Activated T-helper 2 cell treated with anti-CD3 and anti-CD28 coated beads, Interferon-gamma antibody, Interleukin-2, Interleukin-4, amounts not matched to agents 10 μg/mL and 5 μg/mL and 100 μg/mL, durations not matched to agents 14 hours and 24 hours and 36 hours (primary cell): ENCODE measurements around the gene PARP16. TPM values are rescaled to one million over a fixed set of nuclear protein-coding genes. Genes with fewer than 3 reads are reported as not detected.
"Not testable (repeated sequence)": the region's sequence is repeated elsewhere in the genome, so short reads cannot be mapped to it uniquely, and the experiment has no call there.

Experiments
- DNase-seq: peaks from one replicate; pipeline ENCODE4 v3.0.0; 2021; ENCODE audit warnings: low spot score
- H3K27ac Mint-ChIP-seq: one replicate; pipeline ENCODE4 v1.8.0; 2021; ENCODE audit warnings: mixed read lengths
- H3K27me3 Mint-ChIP-seq: one replicate; pipeline ENCODE4 v1.8.0; 2021; ENCODE audit warnings: low read depth, mixed read lengths
- H3K36me3 Mint-ChIP-seq: one replicate; pipeline ENCODE4 v1.8.0; 2021; ENCODE audit warnings: low read depth, mixed read lengths
- H3K4me1 Mint-ChIP-seq: one replicate; pipeline ENCODE4 v1.8.0; 2021; ENCODE audit warnings: low read depth, mixed read lengths
- H3K4me3 Mint-ChIP-seq: one replicate; pipeline ENCODE4 v1.8.0; 2021; ENCODE audit warnings: low read depth, mild to moderate bottlenecking, moderate library complexity, mixed read lengths
- H3K9me3 Mint-ChIP-seq: one replicate; pipeline ENCODE4 v1.8.0; 2021; ENCODE audit warnings: mixed read lengths
- intact Hi-C: fragments of 100-400 bp; cut with micrococcal nuclease; formaldehyde crosslinking; loops from one replicate; pipeline ENCODE4 v1.15.1; 2023
- total RNA-seq: library from RNA; stranded (reverse); gene quantifications from 2 replicates; pipeline ENCODE4 v1.2.3, GENCODE V29; 2022

PARP16 gene
- total RNA-seq, 1 donor from 2014 or later = 11.5 TPM

GRCh38 chr15:65286069-65286703 lies 497 bp downstream of the PARP16 start:
- intact Hi-C loops = loop anchor here (1.0 to 2.0 kb wide), 2 partner anchors 10 to 19 kb away; partner anchors contain the start of genes RNU5A-1 and RNU5B-1
- no peaks in the 10 kb centered on the region for H3K9me3 Mint-ChIP-seq
- peaks cover 26% of the 10 kb centered on the region for H3K4me1 Mint-ChIP-seq
- no peak for DNase-seq
- H3K36me3 Mint-ChIP-seq = peaks cover 3% of the 10 kb centered on the region
- H3K27me3 Mint-ChIP-seq = no peaks in the 10 kb centered on the region
- peak overlapping the region; percentile 80 for H3K27ac Mint-ChIP-seq
- H3K4me3 Mint-ChIP-seq = peak overlapping the region; percentile 83

DNA sequence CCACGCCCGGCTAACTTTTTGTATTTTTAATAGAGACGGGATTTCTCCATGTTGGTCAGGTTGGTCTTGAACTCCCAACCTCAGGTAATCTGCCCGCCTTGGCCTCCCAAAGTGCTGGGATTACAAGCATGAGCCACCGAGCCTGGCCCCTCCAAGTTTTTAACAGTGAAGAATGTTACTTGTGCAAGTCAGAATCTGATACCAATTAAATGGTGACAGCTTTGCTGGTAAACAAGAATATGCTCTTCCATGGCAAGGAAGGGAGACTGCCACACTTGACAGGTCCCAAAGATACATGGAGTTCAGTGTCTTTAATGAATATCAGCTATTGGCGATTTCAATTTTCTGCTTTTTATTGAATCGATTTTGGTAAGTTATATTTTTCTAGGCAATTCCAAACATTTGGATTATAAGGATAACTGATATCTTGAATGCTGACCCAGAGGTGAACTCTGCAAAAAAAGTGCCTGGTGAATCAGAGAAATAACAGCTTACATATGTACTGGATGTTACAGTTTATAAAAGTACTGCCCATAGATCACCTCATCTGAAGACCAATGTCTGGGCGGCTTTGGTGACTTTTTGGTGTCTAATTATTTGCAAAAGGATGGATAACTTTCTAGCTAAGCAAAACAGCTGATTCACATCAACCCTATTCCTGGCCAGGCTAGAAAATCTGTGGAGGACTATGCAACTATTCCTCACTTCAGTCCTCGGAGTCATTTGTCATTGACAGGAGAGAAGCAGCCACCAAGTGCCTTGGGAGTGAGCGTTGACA lies 1.2 kb downstream of the PARP16 start:
- no peaks in the 10 kb centered on the region for H3K27me3 Mint-ChIP-seq
- peaks cover 26% of the 10 kb centered on the region for H3K4me1 Mint-ChIP-seq
- H3K9me3 Mint-ChIP-seq = no peaks in the 10 kb centered on the region
- intact Hi-C loops = loop anchor here (1.0 to 2.0 kb wide), 2 partner anchors 11 to 19 kb away; partner anchors contain the start of genes RNU5A-1 and RNU5B-1
- H3K27ac Mint-ChIP-seq = peak overlapping the region; percentile 80
- H3K36me3 Mint-ChIP-seq = peaks cover 3% of the 10 kb centered on the region
- peak overlapping the region; percentile 83 for H3K4me3 Mint-ChIP-seq
- no peak for DNase-seq

GRCh38 chr15:65278480-65278879 lies 8.2 kb downstream of the PARP16 start:
- DNase-seq = no peak
- peaks cover 25% of the 10 kb centered on the region for H3K4me1 Mint-ChIP-seq
- H3K27ac Mint-ChIP-seq = no peak overlapping the region
- H3K27me3 Mint-ChIP-seq = no peaks in the 10 kb centered on the region
- H3K4me3 Mint-ChIP-seq = no peak overlapping the region
- peaks cover 5% of the 10 kb centered on the region for H3K36me3 Mint-ChIP-seq
- H3K9me3 Mint-ChIP-seq = no peaks in the 10 kb centered on the region
- intact Hi-C loops = no loop called here

DNA sequence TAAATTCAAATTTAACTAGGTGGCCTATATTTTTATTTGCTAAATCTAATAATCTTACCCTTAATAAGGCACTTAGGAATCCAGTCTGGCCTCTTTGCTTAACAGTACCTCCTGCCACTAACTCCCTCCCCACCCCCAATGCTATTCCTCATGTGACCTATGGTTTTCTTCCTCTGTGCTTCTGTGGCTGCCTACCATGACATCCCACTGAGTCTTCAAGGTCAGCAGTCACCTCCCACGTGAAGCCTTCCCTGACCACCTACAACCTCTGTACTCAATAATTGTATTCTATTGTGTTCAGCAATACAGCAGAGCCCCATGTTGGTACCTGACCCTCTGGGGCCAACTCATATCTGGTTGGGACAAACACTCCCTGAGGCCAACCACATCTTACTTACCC lies 9.7 kb downstream of the PARP16 start:
- DNase-seq = no peak
- H3K27ac Mint-ChIP-seq = no peak overlapping the region
- H3K9me3 Mint-ChIP-seq = no peaks in the 10 kb centered on the region
- peaks cover 24% of the 10 kb centered on the region for H3K4me1 Mint-ChIP-seq
- intact Hi-C loops = no loop called here
- H3K36me3 Mint-ChIP-seq = peaks cover 3% of the 10 kb centered on the region
- H3K4me3 Mint-ChIP-seq = no peak overlapping the region
- H3K27me3 Mint-ChIP-seq = no peaks in the 10 kb centered on the region

DNA sequence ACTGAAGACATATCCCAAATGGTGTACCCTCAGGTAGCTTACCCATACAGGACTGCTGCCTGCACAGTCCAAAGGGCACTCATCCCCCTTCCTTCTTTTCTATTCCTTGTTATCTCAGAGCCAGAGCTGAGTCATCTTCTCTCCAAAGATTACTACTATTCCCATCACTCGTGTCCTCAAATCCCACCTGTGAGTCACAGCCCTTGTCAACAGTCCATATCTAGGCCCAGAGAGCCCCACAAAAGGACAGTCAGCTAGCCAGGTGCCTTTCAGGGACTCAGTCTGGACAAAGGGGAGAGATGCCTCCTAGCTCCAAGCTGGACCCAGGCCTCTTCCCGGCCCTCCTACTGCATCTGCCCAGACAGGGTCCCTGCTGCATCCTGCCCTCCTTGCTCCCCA lies 11.0 kb downstream of the PARP16 start:
- H3K9me3 Mint-ChIP-seq = no peaks in the 10 kb centered on the region
- no peaks in the 10 kb centered on the region for H3K27me3 Mint-ChIP-seq
- H3K36me3 Mint-ChIP-seq = peaks cover 3% of the 10 kb centered on the region
- no peak for DNase-seq
- no peak overlapping the region for H3K4me3 Mint-ChIP-seq
- intact Hi-C loops = no loop called here
- peaks cover 24% of the 10 kb centered on the region for H3K4me1 Mint-ChIP-seq
- H3K27ac Mint-ChIP-seq = no peak overlapping the region

DNA sequence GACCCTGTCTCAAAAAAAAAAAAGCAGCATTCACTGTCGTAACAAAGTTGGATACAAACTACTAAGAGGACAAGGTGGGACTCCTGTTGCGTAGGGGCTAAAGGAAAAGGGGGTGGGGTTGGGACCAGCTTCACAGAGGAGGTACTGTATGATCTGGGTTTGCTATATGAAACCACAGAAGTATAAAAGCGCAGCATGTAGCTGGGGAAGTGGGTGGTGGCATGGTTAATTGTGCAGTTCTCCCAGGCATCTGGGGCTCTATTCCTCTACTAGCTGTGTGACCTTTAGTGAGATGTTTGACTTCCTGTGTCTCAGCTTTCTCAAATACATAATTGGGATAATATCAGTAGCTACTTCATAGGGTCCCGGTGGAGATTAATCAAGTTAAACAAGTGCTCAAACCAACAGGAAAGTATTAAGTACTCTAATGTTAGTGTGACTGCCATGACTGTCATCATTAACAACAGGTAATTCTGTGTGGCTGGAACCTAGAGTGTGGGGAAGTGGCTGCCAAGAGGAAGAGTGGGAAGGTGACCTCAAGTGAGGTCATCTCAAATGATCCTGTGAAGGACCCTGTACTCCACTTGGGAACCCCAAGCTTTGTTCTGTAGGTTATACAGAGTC lies 11.5 kb downstream of the PARP16 start:
- Mint-ChIP-seq H3K27me3 (no peaks in the 10 kb centered on the region), H3K4me1 (peaks cover 24% of the 10 kb centered on the region), H3K27ac (peak overlapping the region; percentile 8), H3K4me3 (no peak overlapping the region), H3K9me3 (no peaks in the 10 kb centered on the region), H3K36me3 (peaks cover 3% of the 10 kb centered on the region)
- no peak for DNase-seq
- intact Hi-C loops = no loop called here

DNA sequence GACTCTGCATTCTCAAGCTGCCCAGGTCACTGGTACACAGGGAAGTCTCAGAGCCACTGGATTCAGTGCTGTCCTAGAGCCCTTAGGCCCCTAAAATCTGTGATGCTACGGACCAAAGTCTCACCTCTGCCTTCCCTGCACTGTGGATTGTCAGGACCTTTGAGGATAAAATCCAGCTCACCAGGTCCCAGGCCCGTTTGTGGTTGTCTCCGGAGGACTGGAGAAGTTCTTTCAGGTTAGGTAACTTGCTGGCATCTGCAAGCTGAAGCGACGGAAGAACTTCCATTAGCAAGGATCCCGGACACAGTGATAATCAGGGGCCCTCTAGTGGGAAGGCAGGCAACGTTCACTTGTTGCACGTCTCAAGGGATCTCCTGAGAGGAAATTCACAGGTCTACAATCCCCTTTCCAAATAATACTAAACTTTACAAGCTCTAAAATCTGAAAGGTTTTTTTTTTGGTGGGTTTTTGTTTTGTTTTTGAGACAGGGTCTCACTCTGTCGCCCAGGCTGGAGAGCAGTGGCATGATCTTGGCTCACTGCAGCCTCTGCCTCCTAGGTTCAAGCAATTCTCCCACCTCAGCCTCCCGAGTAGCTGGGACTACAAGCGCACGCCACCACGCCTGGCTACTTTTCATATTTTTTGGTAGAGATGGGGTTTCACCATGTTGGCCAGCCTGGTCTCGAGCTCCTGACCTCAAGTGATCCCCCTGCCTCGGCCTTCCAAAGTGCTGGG lies 15.7 kb downstream of the PARP16 start:
- H3K9me3 Mint-ChIP-seq, H3K36me3 Mint-ChIP-seq, H3K27ac Mint-ChIP-seq, intact Hi-C loops, DNase-seq, H3K27me3 Mint-ChIP-seq, H3K4me3 Mint-ChIP-seq: not testable (repeated sequence)
- H3K4me1 Mint-ChIP-seq = peaks cover 12% of the 10 kb centered on the region

GRCh38 chr15:65268411-65268810 lies 18.3 kb downstream of the PARP16 start:
- Mint-ChIP-seq H3K27me3 (no peaks in the 10 kb centered on the region), H3K27ac (no peak overlapping the region), H3K36me3 (no peaks in the 10 kb centered on the region), H3K4me1 (no peaks in the 10 kb centered on the region), H3K4me3 (no peak overlapping the region), H3K9me3 (no peaks in the 10 kb centered on the region)
- no peak for DNase-seq
- intact Hi-C loops = no loop called here

DNA sequence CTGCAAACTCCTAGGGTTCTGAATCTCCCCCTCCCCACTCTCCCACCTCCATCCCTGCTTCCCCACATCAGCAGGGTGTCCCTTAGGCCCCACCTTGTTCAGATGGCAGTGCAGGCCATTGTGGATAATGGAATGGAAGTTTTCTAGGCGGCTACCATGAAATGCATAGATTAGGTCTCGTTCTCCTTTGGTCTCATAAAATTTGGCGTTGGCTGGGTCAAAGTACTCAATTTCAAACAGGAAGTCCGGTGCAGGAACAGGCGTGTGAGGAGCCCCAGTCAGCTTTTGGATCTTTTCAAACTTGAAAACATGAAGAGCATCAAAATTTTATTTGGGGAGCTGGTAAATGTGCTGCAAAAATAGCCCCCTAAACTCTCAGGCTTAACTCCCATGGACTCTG lies 20.2 kb downstream of the PARP16 start:
- no peak overlapping the region for H3K27ac Mint-ChIP-seq
- DNase-seq = no peak
- intact Hi-C loops = no loop called here
- H3K36me3 Mint-ChIP-seq = peaks cover 4% of the 10 kb centered on the region
- no peak overlapping the region for H3K4me3 Mint-ChIP-seq
- no peaks in the 10 kb centered on the region for H3K27me3 Mint-ChIP-seq
- H3K4me1 Mint-ChIP-seq = no peaks in the 10 kb centered on the region
- H3K9me3 Mint-ChIP-seq = no peaks in the 10 kb centered on the region

DNA sequence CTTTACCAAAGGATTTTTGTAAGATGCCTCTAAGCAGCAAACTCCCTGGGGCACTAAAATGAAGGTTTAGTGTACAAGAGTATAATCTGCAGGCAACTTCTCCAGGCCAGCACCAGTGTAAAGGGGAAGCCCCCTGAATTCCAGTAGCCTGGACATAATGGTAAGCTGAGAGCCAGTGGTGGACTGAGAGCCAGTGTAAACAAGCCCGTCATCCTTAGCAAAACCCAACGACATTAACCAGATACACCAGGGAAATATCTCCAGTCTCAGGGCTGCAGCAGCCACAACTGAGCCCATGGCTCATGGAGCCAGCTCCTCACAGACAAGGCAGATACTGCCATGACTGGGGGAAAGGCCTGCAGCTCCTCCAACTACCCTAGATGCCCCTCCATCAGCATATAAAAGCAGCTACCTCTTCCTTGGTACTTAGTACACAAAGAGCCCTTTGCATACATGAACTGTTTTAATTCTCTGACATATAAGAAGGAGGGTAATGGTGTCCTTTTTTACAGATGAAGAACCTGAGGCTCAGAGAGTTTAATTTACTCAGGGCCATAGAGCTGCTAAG lies 21.7 kb downstream of the PARP16 start:
- Mint-ChIP-seq H3K27ac (no peak overlapping the region), H3K36me3 (peaks cover 16% of the 10 kb centered on the region), H3K27me3 (no peaks in the 10 kb centered on the region), H3K4me3 (no peak overlapping the region), H3K4me1 (no peaks in the 10 kb centered on the region), H3K9me3 (no peaks in the 10 kb centered on the region)
- no peak for DNase-seq
- intact Hi-C loops = no loop called here

DNA sequence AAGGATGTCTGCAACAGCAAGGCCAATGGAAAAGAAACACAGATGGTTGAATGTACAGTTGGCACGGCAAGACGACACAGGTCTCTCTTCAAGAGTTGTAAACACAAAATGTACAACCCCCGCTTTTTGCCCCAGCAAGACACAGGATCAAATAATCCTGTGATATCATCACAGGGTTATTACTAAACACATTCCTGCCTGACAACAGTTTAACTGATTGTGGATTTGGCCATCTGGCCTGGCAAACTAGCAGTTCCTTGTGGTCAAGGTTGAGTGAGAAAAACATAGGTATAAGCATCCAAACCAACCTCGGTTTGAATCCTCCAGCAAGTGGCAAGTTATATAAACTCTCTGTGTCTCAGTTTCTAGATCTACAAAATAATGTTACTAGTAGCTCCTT lies 23.4 kb downstream of the PARP16 start:
- H3K27ac Mint-ChIP-seq = no peak overlapping the region
- H3K9me3 Mint-ChIP-seq = no peaks in the 10 kb centered on the region
- DNase-seq = no peak
- H3K36me3 Mint-ChIP-seq = peaks cover 26% of the 10 kb centered on the region
- H3K4me1 Mint-ChIP-seq = no peaks in the 10 kb centered on the region
- H3K27me3 Mint-ChIP-seq = no peaks in the 10 kb centered on the region
- intact Hi-C loops = no loop called here
- H3K4me3 Mint-ChIP-seq = no peak overlapping the region

GRCh38 chr15:65260968-65261367 lies 25.7 kb downstream of the PARP16 start:
- peaks cover 34% of the 10 kb centered on the region for H3K36me3 Mint-ChIP-seq
- intact Hi-C loops = no loop called here
- H3K4me3 Mint-ChIP-seq = no peak overlapping the region
- no peak for DNase-seq
- H3K27ac Mint-ChIP-seq = no peak overlapping the region
- no peaks in the 10 kb centered on the region for H3K4me1 Mint-ChIP-seq
- no peaks in the 10 kb centered on the region for H3K9me3 Mint-ChIP-seq
- H3K27me3 Mint-ChIP-seq = no peaks in the 10 kb centered on the region
